Activated naive CD4-positive, alpha-beta T cell treated with anti-CD3 and anti-CD28 coated beads, Interleukin-2, amount 50 U/mL, for 24 hours (primary cell): ENCODE results near the gene HNRNPUL1.

Experiments
- H3K27ac Mint-ChIP-seq: one replicate; pipeline ENCODE4 v1.8.0; 2021; ENCODE audit warnings: mild to moderate bottlenecking, mixed read lengths
- H3K27me3 Mint-ChIP-seq: one replicate; pipeline ENCODE4 v1.8.0; 2021; ENCODE audit warnings: mixed read lengths
- H3K36me3 Mint-ChIP-seq: one replicate; pipeline ENCODE4 v1.8.0; 2021; ENCODE audit warnings: mixed read lengths
- H3K4me1 Mint-ChIP-seq: one replicate; pipeline ENCODE4 v1.8.0; 2021; ENCODE audit warnings: mixed read lengths
- H3K4me3 Mint-ChIP-seq: one replicate; pipeline ENCODE4 v1.8.0; 2021; ENCODE audit warnings: mild to moderate bottlenecking, mixed read lengths
- H3K9me3 Mint-ChIP-seq: one replicate; pipeline ENCODE4 v1.8.0; 2021; ENCODE audit warnings: mixed read lengths

Gene HNRNPUL1

GRCh38 chr19:41294393-41294792 lies 30.2 kb downstream of the HNRNPUL1 start:
- Mint-ChIP-seq H3K4me1 (peaks cover 42% of the 10 kb centered on the region), H3K27me3 (no peaks in the 10 kb centered on the region), H3K4me3 (no peak overlapping the region), H3K27ac (no peak overlapping the region), H3K36me3 (peaks cover 19% of the 10 kb centered on the region), H3K9me3 (no peaks in the 10 kb centered on the region)

DNA sequence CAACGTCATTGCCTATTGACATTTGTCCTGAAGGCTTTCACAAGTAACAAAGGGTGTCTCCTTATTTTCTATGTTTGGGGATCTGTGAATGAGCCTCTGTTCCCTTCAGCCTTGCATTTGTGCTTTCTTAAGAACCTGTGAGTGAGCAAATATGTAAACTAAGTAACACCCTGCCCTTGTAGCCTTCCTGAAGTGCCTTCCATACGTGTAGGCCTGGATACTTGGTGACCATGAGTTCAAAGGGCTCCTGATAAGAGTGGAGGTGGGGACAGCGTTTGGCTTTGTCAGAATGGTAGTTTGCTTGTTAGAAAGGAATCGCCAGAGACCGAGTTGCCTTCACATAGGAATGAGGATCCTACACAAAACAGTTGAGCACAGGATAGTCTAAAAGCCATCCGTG lies 31.3 kb downstream of the HNRNPUL1 start:
- no peaks in the 10 kb centered on the region for H3K27me3 Mint-ChIP-seq
- H3K27ac Mint-ChIP-seq, result peak overlapping the region; percentile 56
- no peak overlapping the region for H3K4me3 Mint-ChIP-seq
- H3K9me3 Mint-ChIP-seq, result no peaks in the 10 kb centered on the region
- peaks cover 53% of the 10 kb centered on the region for H3K4me1 Mint-ChIP-seq
- H3K36me3 Mint-ChIP-seq, result peaks cover 19% of the 10 kb centered on the region

DNA sequence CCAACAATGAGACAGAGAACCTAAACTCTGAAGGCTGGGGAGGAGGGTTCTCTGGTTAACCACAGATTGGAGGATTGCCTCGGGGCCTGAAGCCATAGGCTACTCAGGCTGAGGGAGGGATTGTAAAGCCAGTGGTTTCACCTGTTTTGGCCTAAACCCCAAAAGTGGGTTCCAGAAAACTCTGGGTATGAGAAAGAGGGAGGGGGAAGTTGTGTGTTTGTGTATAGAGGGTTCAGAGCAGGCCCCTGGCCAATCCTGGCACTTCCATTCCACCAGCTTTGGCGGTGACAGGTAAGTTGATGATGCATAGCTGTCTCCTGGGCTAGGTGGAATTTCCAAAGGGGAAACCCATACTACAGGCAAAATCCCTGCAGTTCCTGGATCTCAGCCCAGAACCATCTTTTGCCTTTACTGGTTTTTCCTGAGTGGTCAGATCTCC lies 32.3 kb downstream of the HNRNPUL1 start:
- Mint-ChIP-seq H3K4me1 (peaks cover 63% of the 10 kb centered on the region), H3K4me3 (no peak overlapping the region), H3K27me3 (no peaks in the 10 kb centered on the region), H3K36me3 (peaks cover 19% of the 10 kb centered on the region), H3K9me3 (no peaks in the 10 kb centered on the region), H3K27ac (peak overlapping the region; percentile 97)

DNA sequence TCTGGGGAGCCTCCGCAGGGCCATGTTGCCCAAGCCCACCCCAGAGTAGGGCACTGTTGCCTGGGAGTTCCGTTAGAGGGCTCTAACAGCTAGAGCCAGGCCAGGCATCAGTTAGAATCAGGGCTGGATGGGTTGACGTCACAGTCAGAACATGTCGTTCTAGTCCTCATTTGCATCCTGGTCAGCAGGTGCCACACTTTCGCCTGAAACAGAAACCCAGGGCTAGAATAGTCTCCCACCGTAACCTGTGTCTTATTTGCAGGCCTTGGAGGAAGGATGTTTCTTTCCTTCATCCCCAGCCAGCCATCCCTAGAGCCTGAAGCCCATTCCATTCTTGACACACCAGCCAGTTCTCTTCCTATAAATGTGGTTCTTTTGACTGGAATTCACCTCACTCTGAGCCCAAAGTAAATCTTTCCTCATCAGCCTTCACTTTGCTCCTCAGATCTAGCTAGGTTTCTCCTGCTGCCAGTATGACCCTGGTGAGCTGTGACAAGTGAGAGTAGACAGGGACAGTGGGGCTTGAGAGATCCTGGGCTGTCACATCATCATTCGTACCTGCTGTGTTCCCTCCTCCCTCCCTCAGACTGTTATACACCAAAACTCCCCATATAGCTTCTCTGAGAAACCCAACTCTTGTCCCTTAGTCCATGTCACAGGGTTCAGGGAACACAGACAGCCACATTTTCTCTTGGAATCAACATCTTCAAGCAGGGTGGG lies 33.6 kb downstream of the HNRNPUL1 start:
- H3K4me3 Mint-ChIP-seq, result peak overlapping the region; percentile 12
- no peaks in the 10 kb centered on the region for H3K9me3 Mint-ChIP-seq
- peaks cover 76% of the 10 kb centered on the region for H3K4me1 Mint-ChIP-seq
- peaks cover 21% of the 10 kb centered on the region for H3K36me3 Mint-ChIP-seq
- H3K27me3 Mint-ChIP-seq, result no peaks in the 10 kb centered on the region
- peak overlapping the region; percentile 97 for H3K27ac Mint-ChIP-seq

DNA sequence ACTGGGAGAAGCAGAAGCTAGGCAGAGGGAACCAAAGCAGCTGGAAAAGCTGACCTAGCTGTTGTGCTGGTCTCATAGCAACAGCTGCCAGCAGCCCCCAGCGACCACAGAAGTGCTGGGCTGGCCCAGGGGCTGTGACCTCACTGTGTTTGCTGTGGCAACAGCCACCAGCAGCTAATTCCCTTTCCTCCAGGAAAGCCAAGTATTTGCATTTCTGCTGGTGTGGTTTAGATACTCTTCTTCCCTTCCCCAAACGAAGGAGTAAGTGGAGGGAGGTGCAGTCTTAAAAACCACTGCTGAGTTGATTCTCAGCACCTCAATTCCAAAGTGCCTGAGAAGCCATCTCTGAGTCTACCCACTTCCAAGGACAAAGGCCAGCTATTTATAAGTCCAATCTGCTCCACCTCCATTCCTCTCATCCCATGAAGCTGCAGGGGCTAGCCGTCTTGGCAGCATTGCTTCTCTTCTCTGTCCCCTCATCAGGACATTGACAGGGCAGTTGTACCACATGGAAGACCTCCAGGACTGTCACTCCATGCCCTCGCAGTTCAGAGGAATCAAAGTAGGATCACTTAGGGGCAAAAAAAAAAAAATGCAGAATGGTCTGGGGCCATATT lies 34.3 kb downstream of the HNRNPUL1 start:
- Mint-ChIP-seq H3K4me1 (peaks cover 81% of the 10 kb centered on the region), H3K27me3 (no peaks in the 10 kb centered on the region), H3K9me3 (no peaks in the 10 kb centered on the region), H3K27ac (peak overlapping the region; percentile 97), H3K36me3 (peaks cover 23% of the 10 kb centered on the region), H3K4me3 (no peak overlapping the region)

DNA sequence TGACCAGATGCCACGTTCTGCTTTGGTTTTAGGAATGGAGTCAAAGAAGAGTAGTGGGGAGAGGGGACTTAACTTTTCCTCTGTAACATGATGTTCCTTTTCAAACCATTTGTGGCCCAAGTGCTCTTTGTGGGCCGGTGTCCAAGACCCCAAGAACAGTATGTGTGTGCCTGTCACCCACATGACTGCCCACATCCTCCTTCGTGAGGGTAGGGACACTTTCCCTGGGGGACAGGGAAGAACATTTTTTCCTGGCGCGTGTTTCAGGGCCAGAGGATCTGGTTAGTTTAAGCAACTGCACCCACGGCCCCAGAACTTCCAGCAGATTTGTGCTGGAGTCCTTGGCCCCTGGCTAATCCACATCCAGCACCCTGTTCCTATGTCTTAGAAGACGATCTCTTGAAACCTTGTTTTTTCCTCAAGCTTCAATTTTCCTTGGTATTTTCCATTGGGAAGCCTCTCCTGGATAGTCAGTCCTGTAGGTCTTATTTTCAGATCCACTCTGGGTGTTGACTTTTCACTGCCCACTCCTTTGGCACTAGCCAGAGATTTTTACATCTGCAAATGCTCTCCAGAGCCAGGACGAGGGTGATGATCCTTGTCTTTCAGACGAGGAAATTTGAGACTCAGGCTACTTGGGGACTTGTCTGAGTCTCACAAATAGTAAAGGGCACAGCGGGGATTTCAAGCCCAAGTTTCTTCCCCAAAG lies 35.0 kb downstream of the HNRNPUL1 start:
- peak overlapping the region; percentile 9 for H3K4me3 Mint-ChIP-seq
- H3K9me3 Mint-ChIP-seq, result no peaks in the 10 kb centered on the region
- H3K36me3 Mint-ChIP-seq, result peaks cover 23% of the 10 kb centered on the region
- H3K27ac Mint-ChIP-seq, result peak overlapping the region; percentile 57
- H3K27me3 Mint-ChIP-seq, result no peaks in the 10 kb centered on the region
- H3K4me1 Mint-ChIP-seq, result peaks cover 84% of the 10 kb centered on the region

- Mint-ChIP-seq H3K27me3 (no peaks in the 10 kb centered on the region), H3K4me1 (peaks cover 86% of the 10 kb centered on the region), H3K9me3 (no peaks in the 10 kb centered on the region), H3K36me3 (peaks cover 21% of the 10 kb centered on the region), H3K4me3 (peak overlapping the region; percentile 9), H3K27ac (peak overlapping the region; percentile 57)
Observed at GRCh38 chr19:41299755-41300089, 35.5 kb downstream of the HNRNPUL1 start.

DNA sequence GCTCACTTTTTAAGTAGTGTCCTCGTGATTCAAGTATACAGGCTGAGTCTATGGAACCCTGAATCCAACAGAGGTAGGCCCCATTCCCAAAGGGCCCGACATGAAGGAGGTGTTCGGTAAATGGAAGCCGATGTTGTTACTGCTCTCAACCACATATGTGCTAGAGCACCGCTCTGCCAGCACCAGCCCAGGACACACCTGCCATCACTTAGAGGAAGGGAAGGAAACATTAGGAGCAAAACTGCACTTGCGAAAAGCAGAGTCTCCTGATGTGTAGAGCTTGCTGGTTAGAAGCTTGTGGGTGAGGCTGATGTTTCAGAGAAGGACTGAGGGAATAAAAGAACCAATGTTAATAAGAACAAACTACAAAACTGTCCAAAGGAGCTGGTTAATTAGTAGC lies 36.4 kb downstream of the HNRNPUL1 start:
- no peaks in the 10 kb centered on the region for H3K9me3 Mint-ChIP-seq
- H3K4me3 Mint-ChIP-seq, result peak overlapping the region; percentile 3
- no peaks in the 10 kb centered on the region for H3K27me3 Mint-ChIP-seq
- H3K27ac Mint-ChIP-seq, result peak overlapping the region; percentile 2
- peaks cover 93% of the 10 kb centered on the region for H3K4me1 Mint-ChIP-seq
- H3K36me3 Mint-ChIP-seq, result peaks cover 18% of the 10 kb centered on the region

GRCh38 chr19:41302624-41303351 lies 38.6 kb downstream of the HNRNPUL1 start:
- H3K4me3 Mint-ChIP-seq, result peak overlapping the region; percentile 66

DNA sequence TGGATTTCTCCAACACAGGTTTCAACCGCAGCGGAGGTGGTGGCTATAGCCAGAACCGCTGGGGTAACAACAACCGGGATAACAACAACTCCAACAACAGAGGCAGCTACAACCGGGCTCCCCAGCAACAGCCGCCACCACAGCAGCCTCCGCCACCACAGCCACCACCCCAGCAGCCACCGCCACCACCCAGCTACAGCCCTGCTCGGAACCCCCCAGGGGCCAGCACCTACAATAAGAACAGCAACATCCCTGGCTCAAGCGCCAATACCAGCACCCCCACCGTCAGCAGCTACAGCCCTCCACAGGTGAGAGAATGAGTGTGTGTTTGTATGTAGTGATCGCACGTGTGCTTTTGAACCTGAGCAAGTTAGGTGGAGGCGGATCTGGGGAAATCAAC lies 39.8 kb downstream of the HNRNPUL1 start:
- no peak overlapping the region for H3K4me3 Mint-ChIP-seq
- H3K4me1 Mint-ChIP-seq, result peaks cover 92% of the 10 kb centered on the region
- H3K36me3 Mint-ChIP-seq, result peaks cover 10% of the 10 kb centered on the region
- H3K27me3 Mint-ChIP-seq, result no peaks in the 10 kb centered on the region
- peak overlapping the region; percentile 56 for H3K27ac Mint-ChIP-seq
- no peaks in the 10 kb centered on the region for H3K9me3 Mint-ChIP-seq

More at GRCh38 chr19:41302624-41303351, 38.6 kb downstream of the HNRNPUL1 start:
- Mint-ChIP-seq H3K36me3 (peaks cover 12% of the 10 kb centered on the region), H3K9me3 (no peaks in the 10 kb centered on the region), H3K4me1 (peaks cover 92% of the 10 kb centered on the region), H3K27me3 (no peaks in the 10 kb centered on the region), H3K27ac (peak overlapping the region; percentile 93)

DNA sequence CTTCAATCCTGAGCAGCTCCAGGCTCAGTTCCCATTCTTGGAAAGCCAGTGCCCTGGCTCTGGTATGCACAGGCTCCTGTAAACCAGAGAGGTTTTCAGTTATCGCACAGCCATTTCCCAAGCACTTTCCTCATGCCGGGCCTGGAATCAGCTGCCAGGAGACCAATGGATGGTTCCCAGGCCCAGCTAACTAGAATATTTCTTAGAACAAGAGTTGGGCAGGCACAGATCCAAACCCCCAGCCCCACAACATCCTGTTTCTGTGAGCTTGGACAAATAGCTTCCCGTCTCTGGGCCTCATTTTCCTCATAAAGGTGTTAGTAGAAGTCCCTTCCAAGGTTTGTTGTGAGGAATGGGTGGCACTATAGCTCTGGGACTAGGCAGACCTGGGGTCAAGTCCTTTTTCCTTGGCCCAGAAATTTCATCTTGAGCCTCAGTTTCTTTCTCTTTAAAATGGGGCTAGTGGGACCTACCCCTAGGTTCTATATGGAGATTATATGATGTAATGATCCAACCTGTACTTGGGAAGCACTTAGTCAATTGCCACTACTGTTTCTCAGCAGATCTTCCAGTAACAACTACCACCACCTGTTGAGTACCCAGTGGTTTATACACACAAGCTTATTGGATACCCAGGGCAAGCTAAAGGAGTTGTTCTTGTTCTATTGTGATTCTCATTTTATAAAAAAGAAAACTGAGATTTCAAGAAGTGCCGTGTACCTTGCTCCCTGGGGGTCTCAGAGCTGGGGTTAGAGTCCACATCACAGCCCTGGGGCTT lies 40.7 kb downstream of the HNRNPUL1 start:
- H3K36me3 Mint-ChIP-seq, result peaks cover 10% of the 10 kb centered on the region
- no peaks in the 10 kb centered on the region for H3K27me3 Mint-ChIP-seq
- H3K4me1 Mint-ChIP-seq, result peaks cover 86% of the 10 kb centered on the region
- peak overlapping the region; percentile 62 for H3K4me3 Mint-ChIP-seq
- H3K9me3 Mint-ChIP-seq, result no peaks in the 10 kb centered on the region
- H3K27ac Mint-ChIP-seq, result peak overlapping the region; percentile 80

DNA sequence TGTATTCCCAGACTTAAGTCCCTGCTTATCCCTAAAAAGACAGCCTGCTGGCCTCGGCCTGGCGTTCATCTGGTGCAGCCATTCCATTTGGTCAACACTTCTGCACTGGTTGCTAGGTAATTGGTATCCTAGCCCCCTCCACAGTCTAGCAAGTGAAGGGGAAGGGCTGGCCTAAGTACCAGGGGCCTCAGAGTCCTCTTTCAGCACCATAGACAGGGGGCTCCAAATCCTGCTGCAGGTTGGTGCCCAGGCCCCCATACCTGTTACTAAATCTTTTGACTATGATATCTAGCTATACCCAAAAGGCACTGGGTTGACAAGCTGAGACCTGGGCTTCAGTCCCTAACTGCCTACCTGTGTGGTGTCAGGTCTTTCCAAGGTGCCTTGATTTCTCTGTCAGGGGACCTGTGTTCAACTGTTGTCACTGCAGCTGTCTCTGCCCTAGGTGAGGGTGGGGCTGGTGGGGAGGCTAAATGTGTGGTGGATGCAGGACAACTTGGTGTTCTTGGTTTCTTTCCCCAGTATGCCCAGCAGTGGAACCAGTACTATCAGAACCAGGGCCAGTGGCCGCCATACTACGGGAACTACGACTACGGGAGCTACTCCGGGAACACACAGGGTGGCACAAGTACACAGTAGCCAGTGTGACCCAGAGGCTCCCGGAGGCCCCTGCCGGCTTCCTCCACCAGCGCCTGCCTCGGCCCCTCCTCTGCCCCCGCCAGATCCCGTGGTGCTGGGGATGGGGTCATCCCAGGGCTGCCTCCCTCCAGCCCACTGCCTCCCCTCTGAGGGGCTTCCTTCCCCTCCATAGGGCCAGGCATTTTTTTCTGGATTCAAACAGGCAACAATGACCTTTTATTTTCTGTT lies 42.0 kb downstream of the HNRNPUL1 start:
- H3K4me1 Mint-ChIP-seq, result peaks cover 82% of the 10 kb centered on the region
- H3K27me3 Mint-ChIP-seq, result no peaks in the 10 kb centered on the region
- H3K36me3 Mint-ChIP-seq, result peaks cover 15% of the 10 kb centered on the region
- H3K9me3 Mint-ChIP-seq, result no peaks in the 10 kb centered on the region
- H3K4me3 Mint-ChIP-seq, result peak overlapping the region; percentile 71
- H3K27ac Mint-ChIP-seq, result peak overlapping the region; percentile 96

GRCh38 chr19:41307090-41307875 lies 43.1 kb downstream of the HNRNPUL1 start:
- no peaks in the 10 kb centered on the region for H3K27me3 Mint-ChIP-seq
- H3K27ac Mint-ChIP-seq, result peak overlapping the region; percentile 96
- peaks cover 15% of the 10 kb centered on the region for H3K36me3 Mint-ChIP-seq
- H3K4me1 Mint-ChIP-seq, result peaks cover 82% of the 10 kb centered on the region
- H3K9me3 Mint-ChIP-seq, result no peaks in the 10 kb centered on the region
- H3K4me3 Mint-ChIP-seq, result peak overlapping the region; percentile 71
